PFSK-1 (cell line): ENCODE measurements around the gene GALR2.

Experiments used
- FOXP2 ChIP-seq: optimal IDR thresholded peaks from 2 replicates; pipeline ENCODE3; 2011; ENCODE audit warnings: borderline replicate concordance, control low read depth, inconsistent platforms; ENCODE audit not compliant: insufficient read depth; ENCODE audit errors: extremely low read length, extremely low read depth
- POLR2AphosphoS5 ChIP-seq: IDR thresholded peaks from 2 replicates; pipeline ENCODE4 v1.6.1; 2012; ENCODE audit warnings: low read depth, mild to moderate bottlenecking, control low read depth, low read length, moderate library complexity
- SIN3A ChIP-seq: IDR thresholded peaks from 2 replicates; pipeline ENCODE4 v1.6.1; 2012; ENCODE audit warnings: mild to moderate bottlenecking, low read length, moderate library complexity, borderline replicate concordance; ENCODE audit not compliant: insufficient read depth
- TAF1 ChIP-seq: IDR thresholded peaks from 2 replicates; pipeline ENCODE4 v1.6.1; 2012; ENCODE audit warnings: low read length, control low read depth, borderline replicate concordance; ENCODE audit not compliant: insufficient read depth
- TF ChIP-seq, protein P1 (sequence below), 2 experiments: IDR thresholded peaks; 2 replicates each; pipeline versions ENCODE4 v1.6.1 to v1.8.0; 2011 to 2012; ENCODE audit warnings: low read depth in 2 of 2, low read length in 2 of 2, control low read depth in 1 of 2, inconsistent platforms in 1 of 2, mild to moderate bottlenecking in 1 of 2, moderate library complexity in 1 of 2; ENCODE audit not compliant: insufficient read depth in 1 of 2

Gene GALR2

DNA sequence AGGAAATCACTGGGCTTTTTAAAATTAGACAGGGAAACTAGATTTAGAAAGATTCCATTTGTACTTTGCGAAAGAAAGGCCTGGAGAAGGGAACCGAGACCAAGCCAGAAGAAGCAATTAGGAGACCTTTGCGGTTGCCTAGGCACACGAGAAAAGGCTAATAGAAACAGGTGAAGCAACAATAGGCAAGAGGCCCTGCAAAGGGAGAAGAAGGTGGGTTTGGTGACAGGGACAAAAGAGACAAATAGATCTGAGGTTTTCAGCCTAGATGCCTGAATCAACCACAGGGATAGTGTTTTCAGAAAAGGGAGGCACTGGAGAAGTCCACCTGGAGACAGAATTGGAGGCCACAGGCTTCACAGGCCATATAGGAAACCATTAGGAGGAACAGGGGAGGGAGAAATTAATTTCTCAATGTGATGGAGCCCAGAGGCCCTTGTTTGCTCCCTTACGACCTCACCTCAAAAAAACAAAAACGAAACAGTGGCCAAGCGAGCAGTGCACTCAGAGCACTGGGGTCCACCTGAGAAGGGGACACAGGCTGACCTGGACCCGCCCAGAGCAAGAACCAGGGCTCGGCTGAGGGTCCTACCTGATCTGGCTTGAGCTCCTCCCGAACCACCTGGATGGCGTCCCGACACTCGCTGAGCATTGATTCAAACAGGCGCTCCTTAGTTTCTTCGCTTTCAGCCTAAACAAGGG is 24.6 kb upstream of the GALR2 start:
- TF ChIP-seq, protein P1, sequence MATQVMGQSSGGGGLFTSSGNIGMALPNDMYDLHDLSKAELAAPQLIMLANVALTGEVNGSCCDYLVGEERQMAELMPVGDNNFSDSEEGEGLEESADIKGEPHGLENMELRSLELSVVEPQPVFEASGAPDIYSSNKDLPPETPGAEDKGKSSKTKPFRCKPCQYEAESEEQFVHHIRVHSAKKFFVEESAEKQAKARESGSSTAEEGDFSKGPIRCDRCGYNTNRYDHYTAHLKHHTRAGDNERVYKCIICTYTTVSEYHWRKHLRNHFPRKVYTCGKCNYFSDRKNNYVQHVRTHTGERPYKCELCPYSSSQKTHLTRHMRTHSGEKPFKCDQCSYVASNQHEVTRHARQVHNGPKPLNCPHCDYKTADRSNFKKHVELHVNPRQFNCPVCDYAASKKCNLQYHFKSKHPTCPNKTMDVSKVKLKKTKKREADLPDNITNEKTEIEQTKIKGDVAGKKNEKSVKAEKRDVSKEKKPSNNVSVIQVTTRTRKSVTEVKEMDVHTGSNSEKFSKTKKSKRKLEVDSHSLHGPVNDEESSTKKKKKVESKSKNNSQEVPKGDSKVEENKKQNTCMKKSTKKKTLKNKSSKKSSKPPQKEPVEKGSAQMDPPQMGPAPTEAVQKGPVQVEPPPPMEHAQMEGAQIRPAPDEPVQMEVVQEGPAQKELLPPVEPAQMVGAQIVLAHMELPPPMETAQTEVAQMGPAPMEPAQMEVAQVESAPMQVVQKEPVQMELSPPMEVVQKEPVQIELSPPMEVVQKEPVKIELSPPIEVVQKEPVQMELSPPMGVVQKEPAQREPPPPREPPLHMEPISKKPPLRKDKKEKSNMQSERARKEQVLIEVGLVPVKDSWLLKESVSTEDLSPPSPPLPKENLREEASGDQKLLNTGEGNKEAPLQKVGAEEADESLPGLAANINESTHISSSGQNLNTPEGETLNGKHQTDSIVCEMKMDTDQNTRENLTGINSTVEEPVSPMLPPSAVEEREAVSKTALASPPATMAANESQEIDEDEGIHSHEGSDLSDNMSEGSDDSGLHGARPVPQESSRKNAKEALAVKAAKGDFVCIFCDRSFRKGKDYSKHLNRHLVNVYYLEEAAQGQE (IDR thresholded peaks at IDR 0.05; ENCODE audit: insufficient read depth in 1 of 2, low read depth in 2 of 2, low read length in 2 of 2) = no peak

DNA sequence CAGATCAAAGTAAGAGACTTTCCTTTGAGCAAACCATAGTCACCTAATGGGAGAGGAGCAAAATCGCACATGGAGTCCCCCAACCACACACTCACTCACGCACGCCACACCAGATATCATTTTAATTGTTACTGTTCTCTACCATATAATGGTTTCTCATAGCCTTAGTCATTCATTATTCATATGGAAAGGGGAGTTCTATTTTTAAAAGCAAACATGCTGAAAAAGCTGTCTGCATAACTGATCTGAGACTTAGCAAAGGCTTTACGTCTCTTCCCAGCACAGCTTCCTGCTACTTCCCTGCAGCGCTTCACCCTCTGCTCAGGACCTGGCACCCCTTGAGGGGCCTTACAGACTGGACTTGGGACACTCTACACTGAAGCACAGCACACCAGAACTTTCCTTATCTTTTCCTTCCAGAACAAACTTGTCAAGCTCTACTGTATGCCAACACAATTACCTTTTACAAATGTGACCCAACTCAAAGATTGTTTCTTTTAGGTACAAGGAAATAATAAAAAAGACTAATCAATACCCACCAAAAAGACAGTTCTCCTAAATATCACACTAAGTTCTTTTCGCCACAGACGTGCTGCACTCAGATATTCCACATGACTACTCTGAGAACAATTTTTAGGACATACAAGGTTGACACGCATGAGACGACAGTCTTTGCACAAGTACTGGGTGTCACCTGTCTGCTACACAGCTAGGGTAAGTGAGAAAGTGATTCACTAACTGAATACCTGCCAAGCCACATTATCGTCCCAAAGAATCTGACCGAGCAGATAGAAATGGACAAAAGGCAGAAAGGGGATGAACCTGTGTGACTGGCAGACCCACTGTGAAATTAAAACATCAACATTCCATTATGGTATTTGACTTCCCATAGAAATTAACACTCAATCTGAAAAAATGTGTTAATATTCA is 23.8 kb upstream of the GALR2 start:
- TF ChIP-seq, protein P1 (IDR thresholded peaks at IDR 0.05; ENCODE audit: insufficient read depth in 1 of 2, low read depth in 2 of 2, low read length in 2 of 2) = no peak
- no peak for TF ChIP-seq POLR2AphosphoS5
- TF ChIP-seq TAF1 = no peak
- TF ChIP-seq SIN3A = no peak
- TF ChIP-seq FOXP2 = no peak

DNA sequence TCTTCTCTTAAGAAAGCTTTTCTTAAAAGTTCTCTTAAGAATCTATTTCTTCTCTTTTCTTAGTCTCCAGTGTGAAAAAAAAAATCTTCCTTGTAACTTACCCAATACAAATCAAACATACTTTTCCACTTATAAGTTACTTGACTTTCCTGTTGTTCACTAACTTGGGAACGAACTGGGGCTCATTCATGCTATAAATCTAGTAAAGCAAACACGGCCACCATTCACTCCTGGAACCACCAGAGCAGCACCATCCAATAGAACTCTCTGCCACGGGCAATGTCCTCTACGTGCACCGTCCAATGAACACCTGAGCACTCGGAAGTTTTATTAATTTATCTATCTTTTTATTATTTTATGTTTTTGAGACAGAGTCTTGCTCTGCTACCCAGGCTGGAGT is 23.0 kb upstream of the GALR2 start:
- TF ChIP-seq POLR2AphosphoS5 (no peak), TAF1 (no peak), FOXP2 (no peak), SIN3A (no peak)
- TF ChIP-seq, protein P1 (IDR thresholded peaks at IDR 0.05; ENCODE audit: insufficient read depth in 1 of 2, low read depth in 2 of 2, low read length in 2 of 2) = no peak

DNA sequence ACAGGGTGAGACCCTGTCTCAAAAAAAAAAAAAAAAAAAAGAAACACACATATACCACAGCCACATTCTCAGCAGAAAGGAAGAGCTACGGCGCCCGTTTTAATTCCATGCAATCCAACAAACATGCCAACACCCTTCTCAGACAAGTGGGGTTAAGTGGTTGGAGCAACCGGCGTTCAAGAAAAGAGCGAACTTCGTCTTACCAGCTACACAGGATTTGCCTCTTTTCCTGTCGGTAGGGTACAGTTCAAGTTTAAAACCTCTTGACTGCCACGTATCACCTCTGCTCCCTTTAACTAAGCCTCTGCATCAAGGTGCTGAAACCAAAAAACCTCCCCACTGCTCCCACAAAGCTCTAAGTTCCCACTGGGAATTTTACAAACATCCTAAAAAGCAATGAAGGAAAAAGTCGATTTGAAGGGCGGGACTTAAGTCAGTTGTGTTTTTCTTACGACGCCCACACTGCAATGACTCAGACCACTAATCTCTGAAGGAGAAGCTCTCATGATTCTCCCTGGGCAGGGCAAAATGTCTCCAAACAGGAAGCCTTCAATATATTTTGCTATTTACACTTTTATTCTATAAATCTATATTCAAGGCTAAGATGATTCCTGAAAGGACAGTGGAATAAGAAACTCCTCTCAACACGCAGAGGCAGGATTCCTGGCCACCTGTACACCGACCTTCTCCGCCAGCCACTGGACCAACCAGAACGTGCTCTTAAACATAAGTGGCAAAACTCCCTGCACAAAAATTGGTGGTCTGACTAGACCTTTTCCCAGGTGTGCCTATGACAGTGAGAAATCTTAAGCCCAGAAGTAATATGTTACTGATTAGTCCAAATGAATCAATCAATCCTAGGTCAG is 21.1 kb upstream of the GALR2 start:
- no peak for TF ChIP-seq POLR2AphosphoS5
- no peak for TF ChIP-seq TAF1
- TF ChIP-seq, protein P1 (IDR thresholded peaks at IDR 0.05; ENCODE audit: insufficient read depth in 1 of 2, low read depth in 2 of 2, low read length in 2 of 2) = no peak
- TF ChIP-seq FOXP2 = no peak
- no peak for TF ChIP-seq SIN3A
